A549 (cell line): ENCODE measurements around the gene DNAJA1.

Source experiments
- CTCF ChIP-seq: fragments of >200 bp; sonication (Bioruptor Twin); formaldehyde crosslinking; IDR thresholded peaks from 3 replicates; pipeline ENCODE4 v1.5.1; 2016
- E2F6 ChIP-seq: IDR thresholded peaks from 2 replicates; pipeline ENCODE4 v1.6.1; 2012; ENCODE audit warnings: low read depth, borderline replicate concordance
- FOSL2 ChIP-seq, 2 experiments: fragments of 450-650 bp in 1 of 2; fragments of >200 bp in 1 of 2; sonication (Bioruptor Twin) in 1 of 2; formaldehyde crosslinking; IDR thresholded peaks; 2 replicates each; pipeline versions ENCODE4 v1.5.0 to v1.6.1; 2016 to 2020; ENCODE audit warnings: mild to moderate bottlenecking in 1 of 2, moderate library complexity in 1 of 2
- KDM1A ChIP-seq: fragments of 200-600 bp; sonication (generic); IDR thresholded peaks from 2 replicates; pipeline ENCODE4 v1.6.1; 2016; ENCODE audit warnings: low read depth, mild to moderate bottlenecking
- MAZ ChIP-seq: fragments of 150-350 bp; IDR thresholded peaks from 2 replicates; pipeline ENCODE4 v1.6.1; 2014; ENCODE audit warnings: antibody characterized with exemption, low read depth, low read length, borderline replicate concordance
- MYC ChIP-seq: IDR thresholded peaks from 2 replicates; pipeline ENCODE4 v1.6.1; 2012; ENCODE audit warnings: mild to moderate bottlenecking, inconsistent platforms, low read length, improper control_type of control experiment, borderline replicate concordance
- PHF8 ChIP-seq: fragments of 200-600 bp; sonication (generic); IDR thresholded peaks from 2 replicates; pipeline ENCODE4 v1.6.1; 2016; ENCODE audit warnings: low read depth, mild to moderate bottlenecking, antibody characterized with exemption, moderate library complexity, borderline replicate concordance
- POLR2A ChIP-seq: IDR thresholded peaks from 2 replicates; pipeline ENCODE4 v1.6.1; 2012; ENCODE audit warnings: mild to moderate bottlenecking, low read length
- POLR2AphosphoS2 ChIP-seq: conservative IDR thresholded peaks from 2 replicates; pipeline ENCODE4 v1.6.1; 2012; ENCODE audit warnings: low read length, improper control_type of control experiment, inconsistent platforms
- TP53 ChIP-seq: fragments of 250-450 bp; sonication (Bioruptor Pico); IDR thresholded peaks from 2 replicates; pipeline ENCODE4 v1.5.0; 2021; ENCODE audit warnings: mild to moderate bottlenecking, moderate library complexity
- USF2 ChIP-seq: fragments of 450-650 bp; IDR thresholded peaks from 2 replicates; pipeline ENCODE4 v1.6.1; 2014; ENCODE audit warnings: antibody characterized with exemption
- ZFP36 ChIP-seq: fragments of 450-650 bp; IDR thresholded peaks from 2 replicates; pipeline ENCODE4 v1.6.1; 2014; ENCODE audit warnings: borderline replicate concordance; ENCODE audit not compliant: partially characterized antibody
- ZSCAN20 ChIP-seq: fragments of 250-450 bp; sonication (Bioruptor Pico); IDR thresholded peaks from 2 replicates; pipeline ENCODE4 v1.8.0; 2022; ENCODE audit warnings: mild to moderate bottlenecking, moderate library complexity
- TF ChIP-seq, protein P1 (sequence below): IDR thresholded peaks from 2 replicates; pipeline ENCODE4 v1.6.1; 2012

DNA sequence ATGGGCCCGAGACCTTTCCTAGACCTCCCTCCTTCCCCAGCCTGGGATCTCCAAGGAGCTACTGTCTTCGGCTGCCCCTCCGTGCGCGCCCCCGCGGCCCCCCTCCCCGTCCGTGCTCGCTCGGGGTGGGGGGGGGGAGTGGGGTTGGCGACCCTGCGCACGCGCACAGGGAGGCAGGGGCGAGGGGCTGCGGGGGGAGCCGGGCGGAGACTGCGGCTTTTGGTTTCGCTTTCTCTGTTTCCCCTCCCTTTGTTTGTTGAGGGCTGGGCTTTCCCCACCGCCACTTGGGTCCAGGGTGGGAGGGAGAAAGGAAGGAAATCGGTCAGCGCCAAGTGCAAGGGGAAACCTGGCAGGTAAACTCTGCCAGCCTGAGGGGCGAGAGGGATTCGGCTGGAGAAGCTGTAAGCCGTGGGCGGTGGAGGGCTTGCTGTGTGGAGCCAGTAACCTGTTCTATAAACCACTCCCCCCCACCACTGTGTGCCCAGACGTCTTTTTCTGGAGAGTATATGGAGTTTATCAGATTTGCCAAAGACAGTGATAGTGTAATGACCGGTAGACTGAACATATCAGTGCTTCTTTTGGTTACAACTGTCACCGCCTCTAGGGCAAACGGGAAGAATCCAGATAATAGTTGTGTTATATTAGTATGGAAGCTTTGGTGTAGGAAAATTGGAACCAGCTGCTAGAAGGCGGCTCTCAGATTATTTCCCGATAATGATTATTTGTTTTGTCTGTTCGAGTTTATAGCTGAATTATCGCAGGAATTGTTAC is 684 bp downstream of the DNAJA1 start:
- no peak for TF ChIP-seq CTCF
- no peak for TF ChIP-seq USF2
- TF ChIP-seq POLR2A, result no peak
- peak; percentile 30 for TF ChIP-seq PHF8
- TF ChIP-seq MAZ, result no peak
- TF ChIP-seq MYC, result no peak
- no peak for TF ChIP-seq KDM1A
- TF ChIP-seq POLR2AphosphoS2, result no peak
- TF ChIP-seq, protein P1, sequence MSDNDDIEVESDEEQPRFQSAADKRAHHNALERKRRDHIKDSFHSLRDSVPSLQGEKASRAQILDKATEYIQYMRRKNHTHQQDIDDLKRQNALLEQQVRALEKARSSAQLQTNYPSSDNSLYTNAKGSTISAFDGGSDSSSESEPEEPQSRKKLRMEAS, result no peak
- TF ChIP-seq FOSL2 (IDR thresholded peaks at IDR 0.05), result no peak
- TF ChIP-seq FOSL2 (CRISPR knock-in tag; IDR thresholded peaks at IDR 0.05), result no peak
- TF ChIP-seq ZFP36, result no peak
- no peak for TF ChIP-seq E2F6
- no peak for TF ChIP-seq TP53 (CRISPR knock-in tag)
- TF ChIP-seq ZSCAN20 (CRISPR knock-in tag), result no peak
